ENCODE data around the gene PWP2.

PWP2 gene

DNA sequence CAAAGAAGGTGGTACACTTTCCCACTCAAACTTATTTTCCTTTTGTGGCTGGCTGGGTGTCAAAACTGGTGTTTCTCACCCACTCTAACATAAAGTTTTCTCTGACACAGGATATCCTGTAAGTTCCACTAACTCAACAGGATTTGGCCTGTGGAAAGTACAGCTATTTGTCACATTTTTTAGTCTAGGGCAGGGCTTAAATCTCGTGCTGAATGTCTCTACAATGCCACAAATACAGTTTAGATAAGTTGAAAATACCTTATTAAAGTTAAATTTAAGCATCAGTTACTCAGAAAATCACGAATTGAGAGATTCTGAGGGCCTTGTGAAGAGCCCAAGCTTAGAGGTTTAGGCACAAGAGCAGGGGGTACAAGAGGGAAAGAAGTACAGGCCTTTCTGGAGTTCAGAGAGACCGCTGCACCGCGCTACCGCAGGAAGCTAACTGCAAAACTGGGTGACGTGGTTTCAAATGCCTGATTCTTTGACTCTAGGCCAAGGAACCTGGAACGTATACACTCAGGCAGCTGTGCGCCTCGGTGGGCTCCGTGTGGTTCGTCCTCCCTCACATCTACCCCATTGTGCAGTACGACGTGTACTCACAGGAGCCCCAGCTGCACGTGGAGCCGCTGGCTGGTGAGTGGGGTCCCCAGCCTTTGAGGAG is 23.4 kb upstream of the PWP2 start:
- TF ChIP-seq EZH2phosphoT487 (IDR thresholded peaks at IDR 0.05; ENCODE audit: low read depth), result no peak
- TF ChIP-seq, protein P1, sequence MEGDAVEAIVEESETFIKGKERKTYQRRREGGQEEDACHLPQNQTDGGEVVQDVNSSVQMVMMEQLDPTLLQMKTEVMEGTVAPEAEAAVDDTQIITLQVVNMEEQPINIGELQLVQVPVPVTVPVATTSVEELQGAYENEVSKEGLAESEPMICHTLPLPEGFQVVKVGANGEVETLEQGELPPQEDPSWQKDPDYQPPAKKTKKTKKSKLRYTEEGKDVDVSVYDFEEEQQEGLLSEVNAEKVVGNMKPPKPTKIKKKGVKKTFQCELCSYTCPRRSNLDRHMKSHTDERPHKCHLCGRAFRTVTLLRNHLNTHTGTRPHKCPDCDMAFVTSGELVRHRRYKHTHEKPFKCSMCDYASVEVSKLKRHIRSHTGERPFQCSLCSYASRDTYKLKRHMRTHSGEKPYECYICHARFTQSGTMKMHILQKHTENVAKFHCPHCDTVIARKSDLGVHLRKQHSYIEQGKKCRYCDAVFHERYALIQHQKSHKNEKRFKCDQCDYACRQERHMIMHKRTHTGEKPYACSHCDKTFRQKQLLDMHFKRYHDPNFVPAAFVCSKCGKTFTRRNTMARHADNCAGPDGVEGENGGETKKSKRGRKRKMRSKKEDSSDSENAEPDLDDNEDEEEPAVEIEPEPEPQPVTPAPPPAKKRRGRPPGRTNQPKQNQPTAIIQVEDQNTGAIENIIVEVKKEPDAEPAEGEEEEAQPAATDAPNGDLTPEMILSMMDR (IDR thresholded peaks at IDR 0.05; ENCODE audit: low read depth, low read length), result no peak
- Histone ChIP-seq H3K4me3 (ENCODE audit: low read length) (no peak overlapping the region), H3K9me3 (ENCODE audit: insufficient read depth, low read length) (no peaks in the 10 kb centered on the region), H3K4me2 (ENCODE audit: low read length) (no peak overlapping the region), H3K79me2 (ENCODE audit: low read length) (no peaks in the 10 kb centered on the region), H3K9ac (ENCODE audit: low read length) (no peak overlapping the region), H2AFZ (ENCODE audit: low read depth, low read length) (no peak overlapping the region), H3K27me3 (ENCODE audit: low read depth, low read length) (no peaks in the 10 kb centered on the region), H3K27ac (ENCODE audit: low read length) (no peak overlapping the region), H3K36me3 (replicated peaks; ENCODE audit: low read depth, low read length) (peaks cover 24% of the 10 kb centered on the region), H3K4me1 (ENCODE audit: low read length) (no peaks in the 10 kb centered on the region), H4K20me1 (ENCODE audit: insufficient read depth, low read length) (no peaks in the 10 kb centered on the region)

DNA sequence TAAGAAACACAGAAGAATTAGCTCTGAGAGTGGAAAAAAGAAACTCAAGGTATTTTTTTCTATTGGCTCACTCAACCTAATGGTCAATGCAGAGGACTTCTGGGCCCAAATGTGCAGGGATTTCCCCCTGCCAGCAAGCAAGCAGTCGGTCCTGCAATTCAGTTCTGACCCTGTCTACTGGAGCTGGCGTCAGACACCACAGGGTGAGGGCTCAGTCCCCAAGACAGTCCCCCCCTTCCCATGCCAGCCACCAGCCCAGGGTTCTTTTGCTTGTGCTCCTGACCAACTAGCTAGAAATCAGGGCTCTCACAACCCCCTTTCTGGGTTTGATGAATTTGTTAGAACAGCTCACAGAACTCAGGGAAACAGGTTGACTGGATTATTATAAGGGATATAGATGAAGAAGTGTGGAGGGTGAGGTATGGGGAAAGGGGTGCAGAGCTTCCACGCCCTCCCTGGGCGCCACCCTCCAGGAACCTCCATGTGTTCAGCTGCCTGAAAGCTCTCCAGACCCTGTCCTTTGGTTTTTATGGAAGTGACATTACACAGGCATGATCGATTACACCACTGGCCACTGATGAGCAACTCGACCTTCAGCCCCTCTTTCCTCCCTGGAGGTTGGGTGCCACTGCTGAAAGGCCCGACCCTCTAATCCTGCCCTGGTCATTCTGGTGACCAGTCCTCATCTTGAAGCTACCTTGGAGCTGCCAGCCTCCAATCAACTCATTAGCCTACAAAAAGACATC is 22.5 kb upstream of the PWP2 start:
- no peak overlapping the region for H3K4me2 ChIP-seq (ENCODE audit: low read length)
- no peak overlapping the region for H3K27ac ChIP-seq (ENCODE audit: low read length)
- no peak overlapping the region for H3K4me3 ChIP-seq (ENCODE audit: low read length)
- no peaks in the 10 kb centered on the region for H3K4me1 ChIP-seq (ENCODE audit: low read length)
- no peak for TF ChIP-seq EZH2phosphoT487 (IDR thresholded peaks at IDR 0.05; ENCODE audit: low read depth)
- TF ChIP-seq, protein P1 (IDR thresholded peaks at IDR 0.05; ENCODE audit: low read depth, low read length), result no peak
- no peak overlapping the region for H2AFZ ChIP-seq (ENCODE audit: low read depth, low read length)
- no peaks in the 10 kb centered on the region for H4K20me1 ChIP-seq (ENCODE audit: insufficient read depth, low read length)
- H3K9me3 ChIP-seq (ENCODE audit: insufficient read depth, low read length), result no peaks in the 10 kb centered on the region
- H3K79me2 ChIP-seq (ENCODE audit: low read length), result no peaks in the 10 kb centered on the region
- no peaks in the 10 kb centered on the region for H3K27me3 ChIP-seq (ENCODE audit: low read depth, low read length)
- H3K36me3 ChIP-seq (replicated peaks; ENCODE audit: low read depth, low read length), result peaks cover 24% of the 10 kb centered on the region
- no peak overlapping the region for H3K9ac ChIP-seq (ENCODE audit: low read length)

DNA sequence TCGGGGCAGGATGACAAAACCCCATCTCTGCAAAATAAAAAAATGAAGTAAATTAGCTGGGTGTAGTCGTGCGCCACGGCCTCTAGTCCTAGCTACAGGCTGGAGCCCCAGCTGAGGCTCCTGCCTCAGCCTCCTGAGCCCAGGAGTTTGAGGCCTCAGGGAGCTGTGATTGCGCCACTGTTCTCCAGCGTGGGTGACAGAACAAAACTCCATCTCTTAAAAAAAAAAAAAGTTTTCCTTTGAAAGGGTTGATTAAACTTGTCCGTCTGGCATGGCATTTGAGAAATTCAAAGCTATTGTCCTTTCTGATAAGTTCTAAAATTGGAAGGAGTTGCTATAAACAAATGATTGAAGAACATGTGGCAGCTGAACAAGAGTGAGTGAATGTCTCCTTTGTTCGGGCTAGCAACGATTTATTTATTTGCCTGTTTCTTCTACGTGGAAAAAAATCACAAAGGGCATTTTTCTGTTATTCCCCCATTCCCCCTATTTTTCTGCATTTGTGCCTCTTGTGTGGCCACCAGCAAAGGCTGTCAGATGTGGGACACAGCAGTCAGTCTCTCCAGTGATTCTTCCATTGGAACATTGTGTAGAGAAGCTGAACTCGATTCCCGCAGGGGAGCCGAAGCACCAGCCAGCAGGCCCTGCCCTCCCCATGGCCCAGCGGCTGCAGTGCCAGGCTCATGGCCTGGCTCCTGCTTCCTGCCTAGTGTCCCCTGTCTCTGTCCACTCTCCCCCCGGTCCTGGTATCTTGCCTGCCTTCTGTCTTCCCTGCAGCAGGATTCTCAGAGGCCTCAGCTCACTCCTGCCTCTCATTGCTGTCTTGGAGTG is 21.5 kb upstream of the PWP2 start:
- H3K79me2 ChIP-seq (ENCODE audit: low read length), result no peaks in the 10 kb centered on the region
- peaks cover 27% of the 10 kb centered on the region for H3K36me3 ChIP-seq (replicated peaks; ENCODE audit: low read depth, low read length)
- no peak for TF ChIP-seq EZH2phosphoT487 (IDR thresholded peaks at IDR 0.05; ENCODE audit: low read depth)
- TF ChIP-seq, protein P1 (IDR thresholded peaks at IDR 0.05; ENCODE audit: low read depth, low read length), result no peak
- H3K4me1 ChIP-seq (ENCODE audit: low read length), result no peaks in the 10 kb centered on the region
- no peak overlapping the region for H2AFZ ChIP-seq (ENCODE audit: low read depth, low read length)
- no peak overlapping the region for H3K4me3 ChIP-seq (ENCODE audit: low read length)
- H3K4me2 ChIP-seq (ENCODE audit: low read length), result no peak overlapping the region
- no peaks in the 10 kb centered on the region for H3K9me3 ChIP-seq (ENCODE audit: insufficient read depth, low read length)
- H3K9ac ChIP-seq (ENCODE audit: low read length), result no peak overlapping the region
- H4K20me1 ChIP-seq (ENCODE audit: insufficient read depth, low read length), result no peaks in the 10 kb centered on the region
- no peak overlapping the region for H3K27ac ChIP-seq (ENCODE audit: low read length)
- H3K27me3 ChIP-seq (ENCODE audit: low read depth, low read length), result no peaks in the 10 kb centered on the region
